Right atrium auricular region (tissue), 2 donors: Measurements from ENCODE around the gene TBC1D19. TPM values are rescaled to one million over a fixed set of nuclear protein-coding genes. Genes with fewer than 3 reads are reported as not detected.

ENCODE experiments used
- DNase-seq: peaks from one replicate; pipeline ENCODE4 v3.0.0-alpha.2; 2019; ENCODE audit warnings: low spot score
- H3K27ac ChIP-seq, 2 donors: fragments of 200-600 bp; sonication (generic); 1 replicate in 1 of 2; 2 replicates in 1 of 2; pipeline ENCODE4 v1.5.1; 2016 to 2019
- H3K27me3 ChIP-seq, 2 donors: fragments of 200-600 bp; sonication (generic); one replicate each; pipeline versions ENCODE4 v1.5.1 to v1.6.0; 2017 to 2019
- H3K36me3 ChIP-seq: fragments of 200-600 bp; sonication (generic); one replicate; pipeline ENCODE4 v1.5.1; 2016
- H3K4me1 ChIP-seq, 2 donors: fragments of 200-600 bp; sonication (generic); one replicate each; pipeline versions ENCODE4 v1.5.1 to v1.6.0; 2017 to 2019
- H3K4me3 ChIP-seq, 2 donors: fragments of 200-600 bp; sonication (generic); 1 replicate in 1 of 2; 2 replicates in 1 of 2; pipeline ENCODE4 v1.5.1; 2017 to 2019; ENCODE audit warnings: mild to moderate bottlenecking in 1 of 2, moderate library complexity in 1 of 2
- H3K9me3 ChIP-seq, 2 donors: fragments of 200-600 bp; sonication (generic); one replicate each; pipeline ENCODE4 v1.5.1; 2019
- CTCF ChIP-seq, 2 donors: fragments of 200-600 bp; sonication (generic); IDR thresholded peaks; one replicate each; pipeline ENCODE4 v1.5.1; 2019; ENCODE audit warnings: antibody characterized with exemption in 2 of 2
- total RNA-seq, 2 donors: library from RNA; depleted of rRNA; stranded (reverse); fragments of >200 nt; gene quantifications; one replicate each; pipeline ENCODE4 v1.1.0, GENCODE V29; 2016

Gene TBC1D19
- total RNA-seq, 2 donors from 2014 or later, result 10.5 to 10.8 TPM

DNA sequence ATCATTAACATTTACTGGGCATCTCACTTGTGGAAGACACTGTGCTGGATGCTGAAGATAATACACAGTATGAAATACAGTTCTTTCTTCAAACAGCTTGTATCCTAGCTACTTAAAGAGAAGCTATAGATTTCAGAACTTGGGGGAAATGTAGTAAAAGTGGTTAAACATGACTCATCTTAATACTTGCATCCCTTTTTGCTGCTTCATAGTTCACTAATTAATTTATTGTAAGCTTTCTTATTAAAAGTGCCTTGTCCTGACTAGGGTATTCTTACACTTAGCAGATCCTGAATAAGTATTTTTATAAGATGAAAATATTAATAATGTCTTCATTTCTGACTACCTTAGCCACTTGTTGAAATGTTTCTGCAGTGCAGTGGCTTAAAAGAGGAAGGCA lies 144.0 kb downstream of the TBC1D19 start:
- no peaks in the 10 kb centered on the region for H3K27me3 ChIP-seq
- TF ChIP-seq CTCF (IDR thresholded peaks at IDR 0.05), result no peak
- H3K36me3 ChIP-seq, result no peaks in the 10 kb centered on the region
- DNase-seq, result no peak
- H3K4me3 ChIP-seq, result no peak overlapping the region
- no peaks in the 10 kb centered on the region for H3K9me3 ChIP-seq
- H3K4me1 ChIP-seq, result no peaks in the 10 kb centered on the region
- no peak overlapping the region for H3K27ac ChIP-seq

DNA sequence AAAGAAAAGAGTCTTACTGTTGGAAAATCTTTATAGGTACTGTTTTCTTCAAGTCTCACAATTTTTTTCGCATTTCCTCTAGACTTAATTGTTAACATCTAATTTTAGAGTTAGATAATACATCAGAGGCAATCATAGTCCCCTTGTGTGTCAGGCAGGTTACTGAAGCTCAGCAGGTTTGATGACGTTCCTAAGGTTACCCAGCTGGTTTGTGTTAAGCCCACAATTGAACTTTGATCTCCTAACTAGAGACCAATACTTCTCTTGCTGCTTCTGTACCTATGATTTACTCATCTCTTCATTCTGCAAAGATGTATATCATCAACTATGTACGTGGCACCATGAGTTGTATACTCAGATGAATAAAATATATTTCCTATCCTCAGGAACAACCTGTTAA lies 145.1 kb downstream of the TBC1D19 start:
- no peak for TF ChIP-seq CTCF (IDR thresholded peaks at IDR 0.05)
- no peaks in the 10 kb centered on the region for H3K27me3 ChIP-seq
- no peaks in the 10 kb centered on the region for H3K36me3 ChIP-seq

DNA sequence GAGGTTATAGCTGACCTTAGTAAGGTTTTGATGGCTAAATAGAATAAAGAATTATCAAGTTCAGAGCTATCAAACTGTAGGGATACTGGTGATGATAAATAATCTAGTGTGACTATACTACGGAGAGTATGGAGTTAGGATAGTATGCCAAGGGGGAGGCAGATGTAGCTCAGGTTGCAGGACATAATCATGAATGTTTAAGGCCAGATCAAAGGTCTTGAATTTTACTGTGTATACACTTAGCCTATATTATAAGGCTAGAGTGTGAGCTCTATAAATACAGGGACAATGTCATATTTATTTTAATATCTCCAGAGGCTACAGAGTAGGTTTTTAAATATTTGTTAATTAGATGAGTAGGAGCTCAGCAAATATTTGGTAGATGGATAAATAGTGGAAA lies 145.7 kb downstream of the TBC1D19 start:
- Histone ChIP-seq H3K36me3 (no peaks in the 10 kb centered on the region), H3K4me1 (no peaks in the 10 kb centered on the region), H3K4me3 (no peak overlapping the region), H3K27ac (no peak overlapping the region), H3K9me3 (no peaks in the 10 kb centered on the region), H3K27me3 (no peaks in the 10 kb centered on the region)
- no peak for DNase-seq
- no peak for TF ChIP-seq CTCF (IDR thresholded peaks at IDR 0.05)

More for the DNA sequence above, 145.1 kb downstream of the TBC1D19 start:
- Histone ChIP-seq H3K4me1 (no peaks in the 10 kb centered on the region), H3K4me3 (no peak overlapping the region), H3K9me3 (no peaks in the 10 kb centered on the region), H3K27ac (no peak overlapping the region)
- DNase-seq, result no peak

GRCh38 chr4:26731351-26732035 lies 147.6 kb downstream of the TBC1D19 start:
- no peak for DNase-seq
- no peak overlapping the region for H3K4me3 ChIP-seq
- H3K9me3 ChIP-seq, result no peaks in the 10 kb centered on the region
- no peaks in the 10 kb centered on the region for H3K4me1 ChIP-seq
- no peaks in the 10 kb centered on the region for H3K27me3 ChIP-seq
- TF ChIP-seq CTCF (IDR thresholded peaks at IDR 0.05), result no peak
- H3K27ac ChIP-seq, result no peak overlapping the region
- no peaks in the 10 kb centered on the region for H3K36me3 ChIP-seq

- H3K27me3 ChIP-seq, result no peaks in the 10 kb centered on the region
- no peaks in the 10 kb centered on the region for H3K9me3 ChIP-seq
- H3K4me3 ChIP-seq, result no peak overlapping the region
- no peak overlapping the region for H3K27ac ChIP-seq
- no peak for DNase-seq
- TF ChIP-seq CTCF (IDR thresholded peaks at IDR 0.05), result no peak
- no peaks in the 10 kb centered on the region for H3K4me1 ChIP-seq
- no peaks in the 10 kb centered on the region for H3K36me3 ChIP-seq
These were observed 148.5 kb downstream of the TBC1D19 start for GRCh38 chr4:26732356-26732755.

DNA sequence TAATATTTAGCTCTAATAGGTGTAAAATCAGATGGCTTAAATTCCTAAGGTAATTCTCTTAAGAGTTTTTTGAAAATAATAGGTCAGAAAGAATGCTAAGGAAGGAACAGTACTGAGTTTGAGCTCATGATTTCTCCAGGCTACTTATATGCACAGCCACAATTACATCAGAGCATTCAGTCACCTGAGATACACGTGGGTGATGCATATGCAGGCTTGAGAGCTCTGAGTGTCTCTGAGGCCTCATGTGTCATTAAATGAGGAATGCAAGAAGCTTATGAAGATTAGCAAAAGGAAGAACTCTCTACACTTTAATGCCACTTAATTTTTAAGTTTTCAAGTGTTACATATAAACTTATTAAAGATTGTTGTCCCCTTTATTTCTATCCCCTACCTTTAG lies 152.7 kb downstream of the TBC1D19 start:
- H3K4me1 ChIP-seq, result no peaks in the 10 kb centered on the region
- no peak for TF ChIP-seq CTCF (IDR thresholded peaks at IDR 0.05)
- no peak for DNase-seq
- no peaks in the 10 kb centered on the region for H3K9me3 ChIP-seq
- H3K4me3 ChIP-seq, result no peak overlapping the region
- H3K27ac ChIP-seq, result no peak overlapping the region
- no peaks in the 10 kb centered on the region for H3K36me3 ChIP-seq
- H3K27me3 ChIP-seq, result no peaks in the 10 kb centered on the region
